Measurements from ENCODE around the gene APOBEC3G.

Gene APOBEC3G

GRCh38 chr22:39135092-39135896 lies 58.2 kb downstream of the APOBEC3G start:
- H3K4me3 ChIP-seq (ENCODE audit: low read length), result no peak overlapping the region
- DNase-seq (ENCODE audit: low read depth, low spot score), result no peak

- no peak for DNase-seq (ENCODE audit: low read depth, low spot score)
- H3K4me3 ChIP-seq (ENCODE audit: low read length), result no peak overlapping the region
These were observed 59.2 kb downstream of the APOBEC3G start for GRCh38 chr22:39136317-39136716.

All from Jurkat, Clone E6-1 (cell line).